Endodermal cell (in vitro differentiated cells): Measurements from ENCODE around the gene SUSD3. TPM values are rescaled to one million over a fixed set of nuclear protein-coding genes. Genes with fewer than 3 reads are reported as not detected.

Experiments
- DNase-seq: peaks from one replicate; pipeline ENCODE4 v3.0.0-alpha.2; 2017
- H3K27ac ChIP-seq: 2 replicates; pipeline ENCODE4 v1.5.1; 2013; ENCODE audit warnings: mild to moderate bottlenecking, low read depth, low read length, moderate library complexity
- H3K27me3 ChIP-seq: 2 replicates; pipeline ENCODE4 v1.6.1; 2013; ENCODE audit warnings: mild to moderate bottlenecking, low read length, moderate library complexity; ENCODE audit not compliant: insufficient read depth, control insufficient read depth, poor library complexity, severe bottlenecking
- H3K36me3 ChIP-seq: 2 replicates; pipeline ENCODE4 v1.7.0; 2013; ENCODE audit warnings: mild to moderate bottlenecking, low read length, moderate library complexity; ENCODE audit not compliant: control insufficient read depth, insufficient read depth
- H3K4me1 ChIP-seq: one replicate; pipeline ENCODE4 v1.7.0; 2013; ENCODE audit warnings: low read length; ENCODE audit not compliant: control insufficient read depth, insufficient read depth
- H3K4me3 ChIP-seq: 2 replicates; pipeline ENCODE4 v1.5.1; 2013; ENCODE audit warnings: mild to moderate bottlenecking, low read length, moderate library complexity
- H3K9ac ChIP-seq: 2 replicates; pipeline ENCODE4 v1.6.1; 2013; ENCODE audit warnings: mild to moderate bottlenecking, low read length, moderate library complexity; ENCODE audit not compliant: poor library complexity, severe bottlenecking; ENCODE audit errors: extremely low read depth
- H3K9me3 ChIP-seq: 2 replicates; pipeline ENCODE4 v1.6.1; 2013; ENCODE audit warnings: mild to moderate bottlenecking, low read length, moderate library complexity; ENCODE audit not compliant: control insufficient read depth
- H3K27ac Mint-ChIP-seq: 2 replicates; pipeline ENCODE4 v1.8.0; 2020; ENCODE audit warnings: mixed read lengths
- H3K27me3 Mint-ChIP-seq: 2 replicates; pipeline ENCODE4 v1.8.0; 2021; ENCODE audit warnings: mild to moderate bottlenecking, mixed read lengths; ENCODE audit not compliant: insufficient read depth
- H3K36me3 Mint-ChIP-seq: 2 replicates; pipeline ENCODE4 v1.8.0; 2020; ENCODE audit warnings: low read depth, mixed read lengths
- H3K4me1 Mint-ChIP-seq: 2 replicates; pipeline ENCODE4 v1.8.0; 2020; ENCODE audit warnings: mixed read lengths
- H3K4me3 Mint-ChIP-seq: 2 replicates; pipeline ENCODE4 v1.8.0; 2020; ENCODE audit warnings: mild to moderate bottlenecking, moderate library complexity, mixed read lengths
- H3K9me3 Mint-ChIP-seq: 2 replicates; pipeline ENCODE4 v1.8.0; 2020; ENCODE audit warnings: mild to moderate bottlenecking, mixed read lengths
- WGBS, 2 experiments: methylation state at CpG; one replicate each; pipeline versions ENCODE4 v1.1.5 to v1.1.7; 2013; ENCODE audit warnings: missing lambda C conversion rate in 2 of 2, mixed read lengths in 1 of 2; ENCODE audit not compliant: insufficient coverage in 1 of 2, insufficient read length in 1 of 2; 5-methylcytosine and 5-hydroxymethylcytosine counted together
- total RNA-seq, 2 donors: library from RNA; stranded (reverse); fragmentation: NEBNext Ultra II Directional in 1 of 2; extraction: Animal tissue kit (Norgen Biotek cat#: 25700) in 1 of 2; gene quantifications; 2 replicates in 1 of 2; 3 replicates in 1 of 2; pipeline ENCODE4 v1.2.1, GENCODE V29; 2021
- TF ChIP-seq, protein P1 (sequence below): fragments of 200-600 bp; sonication (generic); conservative IDR thresholded peaks from 2 replicates; pipeline ENCODE4 v1.5.0; 2021; ENCODE audit warnings: antibody characterized with exemption, mild to moderate bottlenecking

Gene SUSD3
- total RNA-seq, 2 donors from 2014 or later: 5.1 to 5.9 TPM

DNA sequence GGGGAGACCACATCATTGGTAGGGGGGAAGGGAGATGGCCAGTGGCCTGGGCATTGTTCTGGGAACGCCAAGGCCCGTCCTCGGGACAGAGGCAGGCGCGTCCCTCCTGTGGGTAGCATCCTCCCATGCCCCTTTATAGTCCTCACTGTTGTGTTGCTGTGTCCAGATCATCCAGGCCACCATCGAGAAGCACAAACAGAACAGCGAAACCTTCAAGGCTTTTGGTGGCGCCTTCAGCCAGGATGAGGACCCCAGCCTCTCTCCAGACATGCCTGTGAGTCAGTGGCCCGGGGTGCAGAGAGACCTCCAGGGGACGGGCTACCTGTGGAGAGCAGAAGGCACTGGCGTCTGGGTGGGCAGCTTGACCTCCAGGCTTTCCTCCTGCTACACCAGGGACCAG lies 38.4 kb upstream of the SUSD3 start:
- Mint-ChIP-seq H3K9me3 (no peaks in the 10 kb centered on the region), H3K4me1 (peaks cover 8% of the 10 kb centered on the region), H3K4me3 (no peak overlapping the region), H3K27ac (no peak overlapping the region), H3K27me3 (no peaks in the 10 kb centered on the region), H3K36me3 (no peaks in the 10 kb centered on the region)
- Histone ChIP-seq H3K4me3 (no peak overlapping the region), H3K27ac (no peak overlapping the region), H3K27me3 (no peaks in the 10 kb centered on the region), H3K4me1 (no peaks in the 10 kb centered on the region), H3K9me3 (no peaks in the 10 kb centered on the region), H3K36me3 (no peaks in the 10 kb centered on the region), H3K9ac (no peak overlapping the region)
- WGBS, 2 experiments: 95% methylated on average over 7 to 11 of the region's 11 CpGs
- DNase-seq: no peak
- TF ChIP-seq, protein P1, sequence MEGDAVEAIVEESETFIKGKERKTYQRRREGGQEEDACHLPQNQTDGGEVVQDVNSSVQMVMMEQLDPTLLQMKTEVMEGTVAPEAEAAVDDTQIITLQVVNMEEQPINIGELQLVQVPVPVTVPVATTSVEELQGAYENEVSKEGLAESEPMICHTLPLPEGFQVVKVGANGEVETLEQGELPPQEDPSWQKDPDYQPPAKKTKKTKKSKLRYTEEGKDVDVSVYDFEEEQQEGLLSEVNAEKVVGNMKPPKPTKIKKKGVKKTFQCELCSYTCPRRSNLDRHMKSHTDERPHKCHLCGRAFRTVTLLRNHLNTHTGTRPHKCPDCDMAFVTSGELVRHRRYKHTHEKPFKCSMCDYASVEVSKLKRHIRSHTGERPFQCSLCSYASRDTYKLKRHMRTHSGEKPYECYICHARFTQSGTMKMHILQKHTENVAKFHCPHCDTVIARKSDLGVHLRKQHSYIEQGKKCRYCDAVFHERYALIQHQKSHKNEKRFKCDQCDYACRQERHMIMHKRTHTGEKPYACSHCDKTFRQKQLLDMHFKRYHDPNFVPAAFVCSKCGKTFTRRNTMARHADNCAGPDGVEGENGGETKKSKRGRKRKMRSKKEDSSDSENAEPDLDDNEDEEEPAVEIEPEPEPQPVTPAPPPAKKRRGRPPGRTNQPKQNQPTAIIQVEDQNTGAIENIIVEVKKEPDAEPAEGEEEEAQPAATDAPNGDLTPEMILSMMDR: no peak

DNA sequence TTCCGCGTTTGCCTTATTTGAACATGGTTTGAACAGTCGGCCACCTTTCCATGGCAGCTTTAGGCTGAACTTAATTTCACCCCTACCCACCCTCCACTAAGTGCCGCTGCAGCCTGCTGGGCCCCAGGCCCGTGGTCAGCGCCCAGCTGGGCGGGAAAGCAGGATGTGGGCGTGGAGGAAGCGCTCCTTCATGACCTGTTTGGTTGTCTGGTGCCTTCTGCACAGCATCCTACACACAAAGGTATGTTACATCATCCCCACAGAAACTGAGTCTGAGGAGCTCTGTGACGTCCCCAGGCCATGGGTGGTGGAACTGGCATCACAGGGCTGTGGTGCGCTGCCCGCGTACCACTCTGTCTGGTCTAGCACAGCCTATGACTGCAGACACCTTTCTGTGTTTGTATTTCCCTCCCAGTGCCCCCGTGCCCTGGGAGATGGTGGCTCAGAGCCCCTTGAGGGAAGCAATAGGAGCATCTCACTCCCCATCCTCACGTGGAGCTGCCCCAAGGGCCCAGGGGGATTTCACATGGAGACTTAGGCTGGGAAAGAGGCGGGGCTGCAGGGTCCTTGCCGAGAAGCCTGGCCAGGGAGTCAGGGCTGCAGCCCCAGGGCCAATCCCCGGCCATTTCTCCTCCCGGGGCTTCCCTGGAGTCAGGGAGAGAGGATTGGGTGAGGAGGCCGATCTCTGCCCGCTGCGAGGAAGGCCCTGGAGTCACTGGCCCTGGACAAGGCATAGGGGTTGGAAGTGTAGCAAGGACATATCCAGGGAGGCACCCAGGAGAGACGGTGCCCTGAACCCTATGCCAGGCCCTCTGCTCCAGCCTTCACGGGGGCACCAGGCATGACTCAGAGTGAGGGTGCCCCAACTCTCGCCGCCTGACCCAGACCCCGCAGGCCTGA lies 37.5 kb upstream of the SUSD3 start:
- Histone ChIP-seq H3K36me3 (no peaks in the 10 kb centered on the region), H3K4me3 (no peak overlapping the region), H3K4me1 (no peaks in the 10 kb centered on the region), H3K9me3 (no peaks in the 10 kb centered on the region), H3K9ac (no peak overlapping the region), H3K27ac (no peak overlapping the region), H3K27me3 (no peaks in the 10 kb centered on the region)
- no peak overlapping the region for H3K27ac Mint-ChIP-seq
- TF ChIP-seq, protein P1: no peak
- no peaks in the 10 kb centered on the region for H3K27me3 Mint-ChIP-seq
- 71 to 82% methylated on average over 6 to 26 of the region's 27 CpGs for WGBS, 2 experiments
- H3K4me3 Mint-ChIP-seq: no peak overlapping the region
- no peaks in the 10 kb centered on the region for H3K36me3 Mint-ChIP-seq
- H3K9me3 Mint-ChIP-seq: no peaks in the 10 kb centered on the region
- no peak for DNase-seq
- peaks cover 8% of the 10 kb centered on the region for H3K4me1 Mint-ChIP-seq

DNA sequence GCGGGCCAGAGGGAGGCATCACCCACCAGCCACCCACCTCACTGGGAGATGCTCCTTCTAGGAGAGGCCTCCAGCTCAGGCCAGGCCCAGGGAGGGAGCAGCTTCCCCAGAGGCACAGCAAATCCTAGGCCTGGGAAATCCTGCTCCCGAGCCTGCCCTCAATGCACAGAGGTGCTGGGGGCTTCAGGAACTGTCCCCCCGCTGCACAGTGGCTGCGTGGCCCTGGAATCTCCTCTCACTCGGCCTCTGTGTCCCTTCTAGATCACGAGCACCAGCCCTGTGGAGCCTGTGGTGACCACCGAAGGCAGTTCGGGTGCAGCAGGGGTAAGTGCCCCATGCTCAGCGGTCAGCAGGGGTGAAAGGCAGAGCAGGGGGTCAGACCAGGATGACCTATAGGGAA lies 36.4 kb upstream of the SUSD3 start:
- no peaks in the 10 kb centered on the region for H3K4me1 ChIP-seq
- 90 to 92% methylated on average over 5 to 9 of the region's 9 CpGs for WGBS, 2 experiments
- H3K27me3 ChIP-seq: no peaks in the 10 kb centered on the region
- DNase-seq: no peak
- H3K27ac ChIP-seq: no peak overlapping the region
- H3K4me3 Mint-ChIP-seq: no peak overlapping the region
- TF ChIP-seq, protein P1: no peak
- H3K27ac Mint-ChIP-seq: no peak overlapping the region
- peaks cover 8% of the 10 kb centered on the region for H3K4me1 Mint-ChIP-seq
- no peaks in the 10 kb centered on the region for H3K36me3 Mint-ChIP-seq
- H3K27me3 Mint-ChIP-seq: no peaks in the 10 kb centered on the region
- H3K36me3 ChIP-seq: no peaks in the 10 kb centered on the region
- no peaks in the 10 kb centered on the region for H3K9me3 ChIP-seq
- no peak overlapping the region for H3K9ac ChIP-seq
- no peak overlapping the region for H3K4me3 ChIP-seq
- H3K9me3 Mint-ChIP-seq: no peaks in the 10 kb centered on the region
